ENCODE data around the gene CDH10. TPM values are rescaled to one million over a fixed set of nuclear protein-coding genes. Genes with fewer than 3 reads are reported as not detected.

CDH10 gene
- polyA plus RNA-seq, 1 donor from 2014 or later = 5.3 TPM

DNA sequence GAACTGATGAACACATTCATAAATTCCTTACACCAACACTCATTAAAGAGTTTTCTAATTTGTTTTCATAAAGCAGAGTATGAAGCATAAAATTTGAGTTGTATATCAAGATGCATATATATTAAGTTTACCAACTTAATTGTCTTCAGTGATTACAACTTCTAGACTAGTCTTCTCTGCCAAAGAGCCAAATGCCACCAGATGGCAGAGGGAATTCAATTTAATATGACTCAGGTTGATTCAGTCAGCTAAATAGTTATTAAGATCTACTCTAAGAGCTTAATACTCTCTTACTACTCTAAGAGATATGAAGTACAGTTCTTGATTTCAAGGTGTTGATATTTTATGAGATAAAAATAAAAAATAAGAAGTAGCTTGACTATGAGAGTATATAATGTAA is 53.4 kb downstream of the CDH10 start:
- Histone ChIP-seq H3K9me3 (ENCODE audit: low read length) (no peaks in the 10 kb centered on the region), H3K9me2 (ENCODE audit: insufficient read depth, low read length) (no peaks in the 10 kb centered on the region), H3K36me3 (ENCODE audit: insufficient read depth, low read length) (no peaks in the 10 kb centered on the region), H2AFZ (ENCODE audit: low read depth, low read length) (no peak overlapping the region), H4K20me1 (ENCODE audit: insufficient read depth) (no peaks in the 10 kb centered on the region), H3K27me3 (ENCODE audit: insufficient read depth, low read depth, low read length) (no peaks in the 10 kb centered on the region), H3K79me2 (replicated peaks; ENCODE audit: insufficient read depth, low read length) (no peaks in the 10 kb centered on the region), H3K4me3 (ENCODE audit: low read length) (no peak overlapping the region), H3F3A (ENCODE audit: insufficient read depth, low read length, poor library complexity, severe bottlenecking) (no peaks in the 10 kb centered on the region), H3K4me2 (ENCODE audit: low read length) (no peak overlapping the region), H3K9ac (ENCODE audit: low read length) (no peak overlapping the region), H3K27ac (ENCODE audit: low read length) (no peak overlapping the region)
- no peak for TF ChIP-seq POLR2AphosphoS5 (IDR thresholded peaks at IDR 0.05)
- TF ChIP-seq REST (IDR thresholded peaks at IDR 0.05; ENCODE audit: borderline replicate concordance) = no peak
- no peak for TF ChIP-seq MXI1 (conservative IDR thresholded peaks at IDR 0.05; ENCODE audit: poor library complexity, severe bottlenecking)
- TF ChIP-seq EP300 (conservative IDR thresholded peaks at IDR 0.05; ENCODE audit: poor library complexity, severe bottlenecking) = no peak
- no peak for TF ChIP-seq TAF1 (IDR thresholded peaks at IDR 0.05; ENCODE audit: low read depth)
- no peak for TF ChIP-seq SMC3 (conservative IDR thresholded peaks at IDR 0.05; ENCODE audit: poor library complexity)
- no peak for TF ChIP-seq RAD21 (conservative IDR thresholded peaks at IDR 0.05)

DNA sequence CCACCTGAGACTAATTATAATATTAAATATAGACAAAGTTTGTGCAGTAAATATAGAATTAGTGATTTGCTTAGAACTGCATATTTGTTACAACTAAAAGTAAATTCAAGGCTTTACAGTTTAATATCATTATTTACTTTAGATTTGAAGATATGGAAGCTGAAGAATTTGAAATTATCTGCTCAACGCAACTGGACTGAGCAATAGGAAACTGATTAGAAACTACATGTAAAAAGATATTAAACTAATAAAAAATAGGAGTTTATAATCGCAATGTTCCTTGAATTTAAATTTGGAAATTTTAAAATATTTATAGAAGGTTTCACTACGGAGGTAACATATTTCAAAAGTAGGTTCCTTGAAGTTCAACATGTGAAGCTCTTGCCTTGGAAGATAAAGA is 55.2 kb downstream of the CDH10 start:
- Histone ChIP-seq H3K9me2 (ENCODE audit: insufficient read depth, low read length) (no peaks in the 10 kb centered on the region), H3K4me3 (ENCODE audit: low read length) (no peak overlapping the region), H4K20me1 (ENCODE audit: insufficient read depth) (no peaks in the 10 kb centered on the region), H3K27ac (ENCODE audit: low read length) (no peak overlapping the region), H2AFZ (ENCODE audit: low read depth, low read length) (no peak overlapping the region), H3K9ac (ENCODE audit: low read length) (no peak overlapping the region), H3K9me3 (ENCODE audit: low read length) (no peaks in the 10 kb centered on the region), H3F3A (ENCODE audit: insufficient read depth, low read length, poor library complexity, severe bottlenecking) (no peaks in the 10 kb centered on the region), H3K27me3 (ENCODE audit: insufficient read depth, low read depth, low read length) (no peaks in the 10 kb centered on the region), H3K4me2 (ENCODE audit: low read length) (no peak overlapping the region), H3K36me3 (ENCODE audit: insufficient read depth, low read length) (no peaks in the 10 kb centered on the region), H3K79me2 (replicated peaks; ENCODE audit: insufficient read depth, low read length) (no peaks in the 10 kb centered on the region)
- no peak for TF ChIP-seq MXI1 (conservative IDR thresholded peaks at IDR 0.05; ENCODE audit: poor library complexity, severe bottlenecking)
- no peak for TF ChIP-seq RAD21 (conservative IDR thresholded peaks at IDR 0.05)
- TF ChIP-seq, protein P1, sequence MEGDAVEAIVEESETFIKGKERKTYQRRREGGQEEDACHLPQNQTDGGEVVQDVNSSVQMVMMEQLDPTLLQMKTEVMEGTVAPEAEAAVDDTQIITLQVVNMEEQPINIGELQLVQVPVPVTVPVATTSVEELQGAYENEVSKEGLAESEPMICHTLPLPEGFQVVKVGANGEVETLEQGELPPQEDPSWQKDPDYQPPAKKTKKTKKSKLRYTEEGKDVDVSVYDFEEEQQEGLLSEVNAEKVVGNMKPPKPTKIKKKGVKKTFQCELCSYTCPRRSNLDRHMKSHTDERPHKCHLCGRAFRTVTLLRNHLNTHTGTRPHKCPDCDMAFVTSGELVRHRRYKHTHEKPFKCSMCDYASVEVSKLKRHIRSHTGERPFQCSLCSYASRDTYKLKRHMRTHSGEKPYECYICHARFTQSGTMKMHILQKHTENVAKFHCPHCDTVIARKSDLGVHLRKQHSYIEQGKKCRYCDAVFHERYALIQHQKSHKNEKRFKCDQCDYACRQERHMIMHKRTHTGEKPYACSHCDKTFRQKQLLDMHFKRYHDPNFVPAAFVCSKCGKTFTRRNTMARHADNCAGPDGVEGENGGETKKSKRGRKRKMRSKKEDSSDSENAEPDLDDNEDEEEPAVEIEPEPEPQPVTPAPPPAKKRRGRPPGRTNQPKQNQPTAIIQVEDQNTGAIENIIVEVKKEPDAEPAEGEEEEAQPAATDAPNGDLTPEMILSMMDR (IDR thresholded peaks at IDR 0.05; ENCODE audit: poor library complexity, severe bottlenecking) = no peak
- TF ChIP-seq TAF1 (IDR thresholded peaks at IDR 0.05; ENCODE audit: low read depth) = no peak
- TF ChIP-seq EZH2 (IDR thresholded peaks at IDR 0.05; ENCODE audit: borderline replicate concordance, insufficient read depth, low read length, poor library complexity, severe bottlenecking) = no peak
- TF ChIP-seq SMC3 (conservative IDR thresholded peaks at IDR 0.05; ENCODE audit: poor library complexity) = no peak
- TF ChIP-seq EP300 (conservative IDR thresholded peaks at IDR 0.05; ENCODE audit: poor library complexity, severe bottlenecking) = no peak
- TF ChIP-seq POLR2AphosphoS5 (IDR thresholded peaks at IDR 0.05) = no peak
- TF ChIP-seq REST (IDR thresholded peaks at IDR 0.05; ENCODE audit: borderline replicate concordance) = no peak

Measured in neural cell (in vitro differentiated cells).